OCI-LY7 (cell line): Measurements from ENCODE around the gene NRCAM. TPM values are rescaled to one million over a fixed set of nuclear protein-coding genes. Genes with fewer than 3 reads are reported as not detected.
A peak's percentile ranks its signal among the peaks of the same experiment; 100 is the strongest.

ENCODE experiments used
- BruUV-seq: library from RNA; stranded (reverse); fragments of 400-500 nt; replicated peaks from 2 replicates; lab custom pipeline; 2021; lab: Mats Ljungman, UMichigan
- CTCF ChIA-PET: fragments of 300-600 bp; sonication (Branson Sonifier 250); formaldehyde crosslinking; loops from one replicate; lab custom pipeline; 2022; ENCODE audit warnings: antibody characterized with exemption; ENCODE audit not compliant: unreplicated experiment; lab: Charles Lee
- POLR2A ChIA-PET: fragments of 300-600 bp; sonication (Branson Sonifier 250); formaldehyde crosslinking; loops from one replicate; lab custom pipeline; 2022; ENCODE audit warnings: antibody characterized with exemption; lab: Charles Lee
- DNase-seq: peaks from one replicate; pipeline ENCODE4 v3.0.0-alpha.2; 2015; ENCODE audit warnings: low spot score
- H2AFZ ChIP-seq: fragments of 200-600 bp; sonication (generic), shearing (Covaris generic); 2 replicates; pipeline ENCODE4 v1.6.1; 2014; ENCODE audit warnings: mild to moderate bottlenecking, antibody characterized with exemption, low read length, moderate library complexity
- H3K27ac ChIP-seq: fragments of 200-600 bp; sonication (generic); 2 replicates; pipeline ENCODE4 v1.5.1; 2014; ENCODE audit warnings: mixed run types, low read depth, mild to moderate bottlenecking, moderate library complexity, low read length, inconsistent platforms; ENCODE audit not compliant: poor library complexity, severe bottlenecking
- H3K36me3 ChIP-seq: fragments of 200-600 bp; sonication (generic); 2 replicates; pipeline ENCODE4 v1.6.1; 2014; ENCODE audit warnings: mild to moderate bottlenecking, antibody characterized with exemption, low read length, moderate library complexity, mixed read lengths; ENCODE audit not compliant: insufficient read depth
- H3K4me1 ChIP-seq: fragments of 200-600 bp; sonication (generic); 2 replicates; pipeline ENCODE4 v1.5.1; 2014; ENCODE audit warnings: mild to moderate bottlenecking, low read length; ENCODE audit not compliant: insufficient read depth, poor library complexity, severe bottlenecking
- H3K4me2 ChIP-seq: fragments of 200-600 bp; sonication (generic); 2 replicates; pipeline ENCODE4 v1.6.1; 2014; ENCODE audit warnings: mild to moderate bottlenecking, low read length
- H3K4me3 ChIP-seq: fragments of 200-600 bp; sonication (generic); 2 replicates; pipeline ENCODE4 v1.5.1; 2014; ENCODE audit warnings: mild to moderate bottlenecking, low read depth, low read length; ENCODE audit not compliant: poor library complexity, severe bottlenecking
- H3K79me2 ChIP-seq: fragments of 200-600 bp; sonication (generic); 2 replicates; pipeline ENCODE4 v1.6.1; 2016; ENCODE audit warnings: low read depth, mild to moderate bottlenecking, low read length, moderate library complexity, mixed read lengths; ENCODE audit not compliant: insufficient read depth
- H3K9me2 ChIP-seq: fragments of 200-600 bp; sonication (generic); 2 replicates; pipeline ENCODE4 v1.6.1; 2016; ENCODE audit warnings: mild to moderate bottlenecking, low read length, mixed read lengths; ENCODE audit not compliant: insufficient read depth
- H3K9me3 ChIP-seq: fragments of 200-600 bp; sonication (generic); 2 replicates; pipeline ENCODE4 v1.6.1; 2014; ENCODE audit warnings: mild to moderate bottlenecking, mixed run types, low read length, mixed read lengths
- H4K20me1 ChIP-seq: fragments of 200-600 bp; sonication (generic); 2 replicates; pipeline ENCODE4 v1.6.1; 2014; ENCODE audit warnings: mild to moderate bottlenecking, antibody characterized with exemption, low read length, moderate library complexity, mixed read lengths; ENCODE audit not compliant: insufficient read depth
- EZH2phosphoT487 ChIP-seq: fragments of 200-600 bp; sonication (generic); IDR thresholded peaks from 2 replicates; pipeline ENCODE4 v1.6.1; 2018; ENCODE audit warnings: low read depth, borderline replicate concordance, mild to moderate bottlenecking, mixed run types, antibody characterized with exemption, low read length, moderate library complexity, mixed read lengths
- intact Hi-C: fragments of 100-400 bp; cut with micrococcal nuclease; formaldehyde crosslinking; loops from one replicate; pipeline ENCODE4 v1.10.0; 2022; ENCODE audit not compliant: unreplicated experiment
- total RNA-seq, 2 experiments: library from RNA; depleted of rRNA in 1 of 2; stranded (reverse); fragments of >200 nt in 1 of 2; shearing (Covaris generic) in 1 of 2; gene quantifications; 2 replicates each; pipeline ENCODE4 v1.2.3, GENCODE V29; 2014 to 2022
- TF ChIP-seq, protein P1 (sequence below): fragments of 200-600 bp; sonication (generic); conservative IDR thresholded peaks from 2 replicates; pipeline ENCODE4 v1.5.1; 2014; ENCODE audit warnings: mild to moderate bottlenecking, antibody characterized with exemption, low read length, moderate library complexity, mixed read lengths

Gene NRCAM
- total RNA-seq, 2 experiments from 2014 or later, result not detected

GRCh38 chr7:108449521-108449920 is 6.7 kb downstream of the NRCAM start:
- Histone ChIP-seq H3K79me2 (no peaks in the 10 kb centered on the region), H3K36me3 (no peaks in the 10 kb centered on the region), H3K27ac (no peak overlapping the region), H2AFZ (no peak overlapping the region), H3K9me2 (no peaks in the 10 kb centered on the region), H3K9me3 (no peaks in the 10 kb centered on the region), H3K4me2 (no peak overlapping the region), H3K4me1 (no peaks in the 10 kb centered on the region), H4K20me1 (no peaks in the 10 kb centered on the region), H3K4me3 (no peak overlapping the region)
- no TSS peak for BruUV-seq
- intact Hi-C loops, result no loop called here
- ChIA-PET POLR2A (interaction anchor here (0.6 to 1.2 kb wide), 3 partner anchors 19 to 560 kb away, joined by 3 to 4 read pairs (median 3); no protein-coding TSS in a partner anchor), CTCF (no interaction called here)
- TF ChIP-seq EZH2phosphoT487, result no peak
- TF ChIP-seq, protein P1, sequence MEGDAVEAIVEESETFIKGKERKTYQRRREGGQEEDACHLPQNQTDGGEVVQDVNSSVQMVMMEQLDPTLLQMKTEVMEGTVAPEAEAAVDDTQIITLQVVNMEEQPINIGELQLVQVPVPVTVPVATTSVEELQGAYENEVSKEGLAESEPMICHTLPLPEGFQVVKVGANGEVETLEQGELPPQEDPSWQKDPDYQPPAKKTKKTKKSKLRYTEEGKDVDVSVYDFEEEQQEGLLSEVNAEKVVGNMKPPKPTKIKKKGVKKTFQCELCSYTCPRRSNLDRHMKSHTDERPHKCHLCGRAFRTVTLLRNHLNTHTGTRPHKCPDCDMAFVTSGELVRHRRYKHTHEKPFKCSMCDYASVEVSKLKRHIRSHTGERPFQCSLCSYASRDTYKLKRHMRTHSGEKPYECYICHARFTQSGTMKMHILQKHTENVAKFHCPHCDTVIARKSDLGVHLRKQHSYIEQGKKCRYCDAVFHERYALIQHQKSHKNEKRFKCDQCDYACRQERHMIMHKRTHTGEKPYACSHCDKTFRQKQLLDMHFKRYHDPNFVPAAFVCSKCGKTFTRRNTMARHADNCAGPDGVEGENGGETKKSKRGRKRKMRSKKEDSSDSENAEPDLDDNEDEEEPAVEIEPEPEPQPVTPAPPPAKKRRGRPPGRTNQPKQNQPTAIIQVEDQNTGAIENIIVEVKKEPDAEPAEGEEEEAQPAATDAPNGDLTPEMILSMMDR, result no peak
- DNase-seq, result no peak

- intact Hi-C loops, result no loop called here
- H3K36me3 ChIP-seq, result no peaks in the 10 kb centered on the region
- no peak overlapping the region for H3K4me2 ChIP-seq
- no TSS peak for BruUV-seq
- CTCF ChIA-PET, result no interaction called here
- H2AFZ ChIP-seq, result peak overlapping the region; percentile 23; the same call in 1 of the 2 replicates
- no peak for DNase-seq
- H3K9me2 ChIP-seq, result no peaks in the 10 kb centered on the region
- H3K27ac ChIP-seq, result no peak overlapping the region
- no peaks in the 10 kb centered on the region for H3K79me2 ChIP-seq
- TF ChIP-seq EZH2phosphoT487, result no peak
- TF ChIP-seq, protein P1, result no peak
- no peaks in the 10 kb centered on the region for H4K20me1 ChIP-seq
- no peaks in the 10 kb centered on the region for H3K4me1 ChIP-seq
- H3K4me3 ChIP-seq, result no peak overlapping the region
- POLR2A ChIA-PET, result interaction anchor here (0.7 to 1.2 kb wide), 2 partner anchors 19 to 263 kb away, joined by 3 read pairs; no protein-coding TSS in a partner anchor
- no peaks in the 10 kb centered on the region for H3K9me3 ChIP-seq
Observed at GRCh38 chr7:108448584-108449505, 7.4 kb downstream of the NRCAM start.
